GM12878 (cell line): ENCODE measurements around the gene KCNH6. TPM values are rescaled to one million over a fixed set of nuclear protein-coding genes. Genes with fewer than 3 reads are reported as not detected.

Source experiments
- ATAC-seq: fragments of 200-7000 bp; cut with Tn5 transposase; 3 replicates; pipeline ENCODE4 v1.9.1; 2020; ENCODE audit warnings: mild to moderate bottlenecking, moderate library complexity
- BruUV-seq: library from RNA; stranded (reverse); fragments of 400-500 nt; replicated peaks from 2 replicates; lab custom pipeline; 2021; lab: Mats Ljungman, UMichigan
- CTCF ChIA-PET: fragments of 300-600 bp; sonication (Branson Sonifier 250); formaldehyde crosslinking; extraction: SDS; loops from one replicate; lab custom pipeline; 2021; ENCODE audit warnings: inconsistent platforms; lab: Yijun Ruan, JAX
- POLR2A ChIA-PET: fragments of 350-600 bp; formaldehyde crosslinking; extraction: SDS; loops from one replicate; lab custom pipeline; 2021; ENCODE audit warnings: inconsistent platforms; lab: Charles Lee
- RAD21 ChIA-PET: fragments of 300-600 bp; sonication (Branson Sonifier 250); formaldehyde crosslinking; loops from one replicate; lab custom pipeline; 2023; ENCODE audit warnings: antibody characterized with exemption; ENCODE audit not compliant: unreplicated experiment; lab: Charles Lee
- SMC1A ChIA-PET: fragments of 300-600 bp; sonication (Branson Sonifier 250); formaldehyde crosslinking; loops from one replicate; lab custom pipeline; 2023; ENCODE audit not compliant: unreplicated experiment, uncharacterized antibody; lab: Charles Lee
- DNase-seq: peaks from one replicate; pipeline ENCODE4 v3.0.0-alpha.2; 2011; ENCODE audit warnings: low read depth, low spot score
- FAIRE-seq: peaks from 3 replicates; lab custom pipeline; 2011; peaks lifted over from hg19 to GRCh38; lab: Jason Lieb, UNC
- H2AFZ ChIP-seq: 2 replicates; pipeline ENCODE4 v1.6.0; 2011; ENCODE audit warnings: low read depth, low read length, control low read depth; ENCODE audit not compliant: control insufficient read depth
- H3K27ac ChIP-seq: 2 replicates; pipeline ENCODE4 v1.5.1; 2011; ENCODE audit warnings: control low read depth; ENCODE audit not compliant: control insufficient read depth, insufficient read depth
- H3K27me3 ChIP-seq, 2 experiments: replicated peaks in 1 of 2; 2 replicates each; pipeline versions ENCODE4 v1.6.0 to v1.6.1; 2011; ENCODE audit warnings: low read length in 1 of 2; ENCODE audit not compliant: control insufficient read depth in 2 of 2, insufficient read depth in 2 of 2
- H3K36me3 ChIP-seq, 2 experiments: 2 replicates each; pipeline ENCODE4 v1.5.1; 2011; ENCODE audit warnings: low read length in 1 of 2; ENCODE audit not compliant: control insufficient read depth in 2 of 2, insufficient read depth in 2 of 2
- H3K4me1 ChIP-seq: 2 replicates; pipeline ENCODE4 v1.6.1; 2011; ENCODE audit warnings: mild to moderate bottlenecking, low read length, moderate library complexity, mixed read lengths; ENCODE audit not compliant: control insufficient read depth, insufficient read depth
- H3K4me2 ChIP-seq: 2 replicates; pipeline ENCODE4 v1.6.0; 2011; ENCODE audit warnings: control low read depth; ENCODE audit not compliant: control insufficient read depth, insufficient read depth
- H3K4me3 ChIP-seq: fragments of 200-600 bp; sonication (generic); 2 replicates; pipeline ENCODE4 v1.5.1; 2016
- H3K79me2 ChIP-seq: 2 replicates; pipeline ENCODE4 v1.6.0; 2011; ENCODE audit warnings: low read length; ENCODE audit not compliant: control insufficient read depth, insufficient read depth
- H3K9ac ChIP-seq: 2 replicates; pipeline ENCODE4 v1.8.0; 2011; ENCODE audit warnings: low read length, control low read depth, mixed read lengths; ENCODE audit not compliant: control insufficient read depth, insufficient read depth
- H3K9me3 ChIP-seq: replicated peaks from 3 replicates; pipeline ENCODE4 v1.5.1; 2011; ENCODE audit warnings: mild to moderate bottlenecking, low read length; ENCODE audit not compliant: control insufficient read depth, insufficient read depth
- H4K20me1 ChIP-seq: 2 replicates; pipeline ENCODE4 v1.6.0; 2011; ENCODE audit not compliant: control insufficient read depth, insufficient read depth
- FOXK2 ChIP-seq: fragments of 450-650 bp; IDR thresholded peaks from 2 replicates; pipeline ENCODE4 v1.6.1; 2017; ENCODE audit warnings: mild to moderate bottlenecking, moderate library complexity
- GABPA ChIP-seq: IDR thresholded peaks from 2 replicates; pipeline ENCODE4 v1.6.1; 2014; ENCODE audit warnings: antibody characterized with exemption, low read depth, mild to moderate bottlenecking, inconsistent platforms
- MYB ChIP-seq: fragments of 150-350 bp; IDR thresholded peaks from 2 replicates; pipeline ENCODE4 v1.6.1; 2014; ENCODE audit warnings: mild to moderate bottlenecking, low read depth, low read length, borderline replicate concordance
- NFYB ChIP-seq: IDR thresholded peaks from 2 replicates; pipeline ENCODE4 v1.6.1; 2011; ENCODE audit warnings: low read depth, mild to moderate bottlenecking, low read length, improper control_type of control experiment, moderate library complexity; ENCODE audit not compliant: insufficient read depth
- RB1 ChIP-seq: fragments of 450-650 bp; formaldehyde crosslinking; IDR thresholded peaks from 2 replicates; pipeline ENCODE4 v1.6.1; 2017; ENCODE audit warnings: mild to moderate bottlenecking, borderline replicate concordance
- SIN3A ChIP-seq: IDR thresholded peaks from 2 replicates; pipeline ENCODE4 v1.6.1; 2012; ENCODE audit warnings: low read depth, low read length, improper control_type of control experiment
- YY1 ChIP-seq: IDR thresholded peaks from 2 replicates; pipeline ENCODE4 v1.6.1; 2011; ENCODE audit warnings: low read depth, mild to moderate bottlenecking, low read length
- ZNF274 ChIP-seq: IDR thresholded peaks from one replicate; pipeline ENCODE4 v1.8.0; 2011; ENCODE audit not compliant: insufficient read length, insufficient read depth
- ZNF687 ChIP-seq: fragments of 450-650 bp; IDR thresholded peaks from 2 replicates; pipeline ENCODE4 v1.6.1; 2017; ENCODE audit warnings: mild to moderate bottlenecking, moderate library complexity
- WGBS: methylation state at CpG from one replicate; pipeline ENCODE4 v1.1.6; 2016; ENCODE audit warnings: low lambda C conversion rate; ENCODE audit not compliant: insufficient replicate concordance, insufficient coverage; ENCODE audit errors: missing lambda C conversion rate; 5-methylcytosine and 5-hydroxymethylcytosine counted together
- in situ Hi-C: fragments of 300-500 bp; cut with MboI; formaldehyde crosslinking; loops from 9 replicates; pipeline ENCODE4 v1.14.3; 2018; ENCODE audit warnings: mixed read lengths
- intact Hi-C: fragments of 100-400 bp; cut with micrococcal nuclease; formaldehyde crosslinking; loops from one replicate; pipeline ENCODE4 v1.14.2; 2022; ENCODE audit not compliant: unreplicated experiment
- polyA plus RNA-seq, 11 experiments: library from polyadenylated mRNA; depleted of rRNA in 4 of 11; unstranded in 6 of 11; stranded (reverse) in 5 of 11; fragments of >200 nt; fragmentation: Nextera tagmentation in 4 of 11; fragmentation: Illumina TruSeq in 1 of 11; extraction: Ambion mirVana in 4 of 11; extraction: Trizol in 1 of 11; gene quantifications; 1 replicate in 1 of 11; 2 replicates in 10 of 11; pipeline versions ENCODE4 v1.2.1 to v1.2.3, GENCODE V29; 2011 to 2016; ENCODE audit warnings: inconsistent platforms in 2 of 11, missing spikeins in 2 of 11, low read depth in 1 of 11
- total RNA-seq, 4 experiments: library from RNA; depleted of rRNA in 3 of 4; stranded (reverse); fragments of >200 nt in 3 of 4; fragmentation: Illumina TruSeq in 1 of 4; extraction: Trizol in 1 of 4; gene quantifications; 2 replicates each; pipeline versions ENCODE4 v1.2.1 to v1.2.3, GENCODE V29; 2013 to 2021
- TF ChIP-seq, protein P1 (sequence below): IDR thresholded peaks from 2 replicates; pipeline ENCODE4 v1.6.1; 2012; ENCODE audit warnings: improper control_type of control experiment, low read depth, low read length; ENCODE audit not compliant: insufficient replicate concordance
- TF ChIP-seq, protein P2 (sequence below): IDR thresholded peaks from 2 replicates; pipeline ENCODE4 v1.6.1; 2012; ENCODE audit warnings: low read depth, low read length, improper control_type of control experiment

The KCNH6 gene
- total and polyA plus RNA-seq, 10 of the 15 experiments (the other 5 are each of a cell fraction or from before 2014, with no cell fraction given) = not detected

GRCh38 chr17:63512896-63513644, 10.1 kb upstream of the KCNH6 start:
- DNase-seq (no peak), FAIRE-seq (no peak), ATAC-seq (no peak)
- Histone ChIP-seq H3K36me3 (no peaks in the 10 kb centered on the region), H4K20me1 (no peaks in the 10 kb centered on the region), H3K4me1 (peaks cover 9% of the 10 kb centered on the region), H3K9ac (no peak overlapping the region), H3K79me2 (no peaks in the 10 kb centered on the region), H3K27ac (no peak overlapping the region), H3K4me2 (no peak overlapping the region), H3K4me3 (no peak overlapping the region), H3K27me3 (no peaks in the 10 kb centered on the region; a peak in 1 of 4 replicates), H3K9me3 (no peaks in the 10 kb centered on the region), H2AFZ (no peak overlapping the region)
- in situ Hi-C loops = no loop called here
- no TSS peak for BruUV-seq
- intact Hi-C loops = no loop called here
- ChIA-PET RAD21 (no interaction called here), POLR2A (no interaction called here), CTCF (no interaction called here), SMC1A (no interaction called here)
- 69% methylated on average over 6 of the region's 7 CpGs for whole genome bisulfite sequencing
- TF ChIP-seq RB1 (no peak), YY1 (no peak), SIN3A (no peak), NFYB (no peak), GABPA (no peak), FOXK2 (no peak), ZNF687 (no peak), MYB (no peak), ZNF274 (no peak)
- TF ChIP-seq, protein P1, sequence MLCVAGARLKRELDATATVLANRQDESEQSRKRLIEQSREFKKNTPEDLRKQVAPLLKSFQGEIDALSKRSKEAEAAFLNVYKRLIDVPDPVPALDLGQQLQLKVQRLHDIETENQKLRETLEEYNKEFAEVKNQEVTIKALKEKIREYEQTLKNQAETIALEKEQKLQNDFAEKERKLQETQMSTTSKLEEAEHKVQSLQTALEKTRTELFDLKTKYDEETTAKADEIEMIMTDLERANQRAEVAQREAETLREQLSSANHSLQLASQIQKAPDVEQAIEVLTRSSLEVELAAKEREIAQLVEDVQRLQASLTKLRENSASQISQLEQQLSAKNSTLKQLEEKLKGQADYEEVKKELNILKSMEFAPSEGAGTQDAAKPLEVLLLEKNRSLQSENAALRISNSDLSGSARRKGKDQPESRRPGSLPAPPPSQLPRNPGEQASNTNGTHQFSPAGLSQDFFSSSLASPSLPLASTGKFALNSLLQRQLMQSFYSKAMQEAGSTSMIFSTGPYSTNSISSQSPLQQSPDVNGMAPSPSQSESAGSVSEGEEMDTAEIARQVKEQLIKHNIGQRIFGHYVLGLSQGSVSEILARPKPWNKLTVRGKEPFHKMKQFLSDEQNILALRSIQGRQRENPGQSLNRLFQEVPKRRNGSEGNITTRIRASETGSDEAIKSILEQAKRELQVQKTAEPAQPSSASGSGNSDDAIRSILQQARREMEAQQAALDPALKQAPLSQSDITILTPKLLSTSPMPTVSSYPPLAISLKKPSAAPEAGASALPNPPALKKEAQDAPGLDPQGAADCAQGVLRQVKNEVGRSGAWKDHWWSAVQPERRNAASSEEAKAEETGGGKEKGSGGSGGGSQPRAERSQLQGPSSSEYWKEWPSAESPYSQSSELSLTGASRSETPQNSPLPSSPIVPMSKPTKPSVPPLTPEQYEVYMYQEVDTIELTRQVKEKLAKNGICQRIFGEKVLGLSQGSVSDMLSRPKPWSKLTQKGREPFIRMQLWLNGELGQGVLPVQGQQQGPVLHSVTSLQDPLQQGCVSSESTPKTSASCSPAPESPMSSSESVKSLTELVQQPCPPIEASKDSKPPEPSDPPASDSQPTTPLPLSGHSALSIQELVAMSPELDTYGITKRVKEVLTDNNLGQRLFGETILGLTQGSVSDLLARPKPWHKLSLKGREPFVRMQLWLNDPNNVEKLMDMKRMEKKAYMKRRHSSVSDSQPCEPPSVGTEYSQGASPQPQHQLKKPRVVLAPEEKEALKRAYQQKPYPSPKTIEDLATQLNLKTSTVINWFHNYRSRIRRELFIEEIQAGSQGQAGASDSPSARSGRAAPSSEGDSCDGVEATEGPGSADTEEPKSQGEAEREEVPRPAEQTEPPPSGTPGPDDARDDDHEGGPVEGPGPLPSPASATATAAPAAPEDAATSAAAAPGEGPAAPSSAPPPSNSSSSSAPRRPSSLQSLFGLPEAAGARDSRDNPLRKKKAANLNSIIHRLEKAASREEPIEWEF = no peak
- TF ChIP-seq, protein P2, sequence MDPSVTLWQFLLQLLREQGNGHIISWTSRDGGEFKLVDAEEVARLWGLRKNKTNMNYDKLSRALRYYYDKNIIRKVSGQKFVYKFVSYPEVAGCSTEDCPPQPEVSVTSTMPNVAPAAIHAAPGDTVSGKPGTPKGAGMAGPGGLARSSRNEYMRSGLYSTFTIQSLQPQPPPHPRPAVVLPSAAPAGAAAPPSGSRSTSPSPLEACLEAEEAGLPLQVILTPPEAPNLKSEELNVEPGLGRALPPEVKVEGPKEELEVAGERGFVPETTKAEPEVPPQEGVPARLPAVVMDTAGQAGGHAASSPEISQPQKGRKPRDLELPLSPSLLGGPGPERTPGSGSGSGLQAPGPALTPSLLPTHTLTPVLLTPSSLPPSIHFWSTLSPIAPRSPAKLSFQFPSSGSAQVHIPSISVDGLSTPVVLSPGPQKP = no peak
